ENCODE data around the gene HOXD4. TPM values are rescaled to one million over a fixed set of nuclear protein-coding genes. Genes with fewer than 3 reads are reported as not detected.

Gene HOXD4
- total RNA-seq, 1 donor from 2014 or later = not detected

DNA sequence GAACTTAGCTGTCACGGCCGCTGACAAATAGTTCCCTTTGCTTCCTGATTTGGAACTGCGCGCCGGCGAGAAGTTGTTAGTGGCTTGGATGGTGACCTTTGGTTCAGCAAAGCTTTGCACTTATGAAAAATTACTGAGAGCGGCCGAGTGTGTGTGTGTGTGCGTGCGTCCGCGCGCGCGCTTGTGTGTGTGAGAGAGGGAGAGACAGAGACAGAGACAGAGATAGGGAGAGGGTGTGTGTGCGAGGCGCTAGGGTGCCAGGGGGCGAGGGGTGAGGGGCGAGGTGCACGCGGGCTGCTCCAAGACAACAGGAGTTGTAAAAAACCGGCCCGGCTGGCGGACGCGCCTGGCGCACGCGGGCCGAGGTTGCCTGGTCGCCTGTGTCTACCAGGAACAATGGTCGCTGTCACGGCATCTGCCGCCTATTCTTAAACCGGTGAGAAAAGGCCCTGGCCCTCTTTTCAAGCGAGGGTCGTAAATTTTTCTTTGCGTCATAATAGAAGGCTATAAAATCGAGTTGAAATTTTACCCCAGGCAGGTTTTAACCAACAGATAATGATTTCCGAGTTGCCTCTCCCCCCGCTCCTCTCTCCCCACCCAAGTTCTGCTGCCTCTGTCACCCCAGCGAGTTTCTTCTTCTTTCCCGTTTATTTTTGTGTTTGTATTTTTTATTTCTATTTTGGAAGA is 6.3 kb downstream of the HOXD4 start:
- intact Hi-C loops (cut with micrococcal nuclease) = loop anchor here (2.0 kb wide), 2 partner anchors 25 to 79 kb away; no protein-coding TSS in a partner anchor
- peaks cover 58% of the 10 kb centered on the region for H3K27me3 Mint-ChIP-seq
- H3K4me3 Mint-ChIP-seq = no peak overlapping the region
- no peak for ATAC-seq (ENCODE audit: low read depth)
- peaks cover 3% of the 10 kb centered on the region for H3K4me1 Mint-ChIP-seq
- POLR2A ChIA-PET = no interaction called here
- H3K9me3 Mint-ChIP-seq = no peaks in the 10 kb centered on the region
- CTCF ChIA-PET = no interaction called here
- TF ChIP-seq, protein P1, sequence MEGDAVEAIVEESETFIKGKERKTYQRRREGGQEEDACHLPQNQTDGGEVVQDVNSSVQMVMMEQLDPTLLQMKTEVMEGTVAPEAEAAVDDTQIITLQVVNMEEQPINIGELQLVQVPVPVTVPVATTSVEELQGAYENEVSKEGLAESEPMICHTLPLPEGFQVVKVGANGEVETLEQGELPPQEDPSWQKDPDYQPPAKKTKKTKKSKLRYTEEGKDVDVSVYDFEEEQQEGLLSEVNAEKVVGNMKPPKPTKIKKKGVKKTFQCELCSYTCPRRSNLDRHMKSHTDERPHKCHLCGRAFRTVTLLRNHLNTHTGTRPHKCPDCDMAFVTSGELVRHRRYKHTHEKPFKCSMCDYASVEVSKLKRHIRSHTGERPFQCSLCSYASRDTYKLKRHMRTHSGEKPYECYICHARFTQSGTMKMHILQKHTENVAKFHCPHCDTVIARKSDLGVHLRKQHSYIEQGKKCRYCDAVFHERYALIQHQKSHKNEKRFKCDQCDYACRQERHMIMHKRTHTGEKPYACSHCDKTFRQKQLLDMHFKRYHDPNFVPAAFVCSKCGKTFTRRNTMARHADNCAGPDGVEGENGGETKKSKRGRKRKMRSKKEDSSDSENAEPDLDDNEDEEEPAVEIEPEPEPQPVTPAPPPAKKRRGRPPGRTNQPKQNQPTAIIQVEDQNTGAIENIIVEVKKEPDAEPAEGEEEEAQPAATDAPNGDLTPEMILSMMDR (IDR thresholded peaks at IDR 0.05) = no peak
- no peaks in the 10 kb centered on the region for H3K36me3 Mint-ChIP-seq (ENCODE audit: low read depth)
- no peak for DNase-seq
- H3K27ac Mint-ChIP-seq = no peak overlapping the region

DNA sequence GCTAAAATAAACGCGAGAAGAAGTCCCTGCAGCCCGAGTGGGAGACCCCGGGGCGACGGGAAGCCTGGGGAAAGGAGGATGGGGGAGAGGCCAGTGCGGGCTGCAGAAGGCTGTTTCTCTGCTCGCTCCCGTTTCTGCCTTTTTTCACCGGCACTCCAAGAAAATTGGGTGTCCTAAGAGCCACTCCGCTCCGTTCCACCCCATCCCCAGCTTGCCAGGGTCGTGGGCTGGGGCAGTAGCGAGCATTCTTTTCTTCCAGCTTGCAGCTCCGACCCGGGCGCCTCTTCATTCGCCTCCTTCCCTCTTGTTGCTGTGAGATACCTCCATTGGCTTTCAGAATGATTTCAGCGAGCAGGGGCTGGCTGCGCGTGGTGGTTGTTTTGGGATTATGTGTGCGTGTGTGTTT is 6.8 kb downstream of the HOXD4 start:
- Mint-ChIP-seq H3K9me3 (no peaks in the 10 kb centered on the region), H3K4me3 (no peak overlapping the region), H3K27me3 (peaks cover 58% of the 10 kb centered on the region), H3K36me3 (ENCODE audit: low read depth) (no peaks in the 10 kb centered on the region), H3K27ac (no peak overlapping the region), H3K4me1 (peaks cover 3% of the 10 kb centered on the region)
- TF ChIP-seq, protein P1 (IDR thresholded peaks at IDR 0.05) = no peak
- CTCF ChIA-PET = no interaction called here
- POLR2A ChIA-PET = no interaction called here
- DNase-seq = no peak
- intact Hi-C loops (cut with micrococcal nuclease) = loop anchor here (2.0 kb wide), 1 partner anchor 79 kb away; no protein-coding TSS in a partner anchor
- no peak for ATAC-seq (ENCODE audit: low read depth)

DNA sequence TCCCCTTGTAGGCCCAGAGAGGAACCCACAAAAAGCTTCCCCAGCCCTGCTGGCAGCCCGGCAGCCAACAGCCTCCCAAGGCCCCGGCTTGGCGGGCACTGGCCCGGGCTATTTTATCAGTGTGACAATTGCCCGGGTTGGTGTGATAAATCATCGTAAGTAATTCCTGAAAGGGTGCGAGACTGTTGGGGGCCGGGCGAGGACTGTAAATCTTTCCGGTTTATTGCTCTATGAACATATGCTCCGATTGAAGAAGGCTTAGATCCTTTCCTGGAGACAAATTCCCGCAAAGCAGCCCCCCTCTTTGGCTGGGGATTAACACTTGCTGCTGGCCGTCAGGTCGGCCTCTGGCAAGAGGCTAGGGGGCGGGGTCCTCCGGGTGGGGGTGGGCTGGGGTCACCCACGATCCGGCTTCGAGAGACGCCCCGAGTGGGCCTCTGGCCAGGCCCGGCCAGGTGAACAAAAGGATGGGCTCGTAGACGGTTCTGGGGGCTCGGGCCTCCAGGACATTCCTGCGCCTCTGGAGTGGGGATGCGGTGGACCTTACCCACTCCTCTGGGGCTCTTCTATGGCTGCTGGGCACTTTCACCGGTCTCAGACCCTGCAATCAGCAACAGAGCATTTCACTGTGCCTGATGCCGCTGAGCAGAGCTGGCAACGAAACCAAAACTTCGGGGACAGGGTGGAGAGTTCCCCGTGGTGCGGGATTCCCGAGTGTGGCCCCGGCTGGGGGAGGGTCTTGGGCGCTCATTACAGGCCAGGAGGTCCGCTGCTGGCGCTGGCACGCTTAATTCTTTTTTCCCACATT is 7.7 kb downstream of the HOXD4 start:
- TF ChIP-seq, protein P1 (IDR thresholded peaks at IDR 0.05) = no peak

DNA sequence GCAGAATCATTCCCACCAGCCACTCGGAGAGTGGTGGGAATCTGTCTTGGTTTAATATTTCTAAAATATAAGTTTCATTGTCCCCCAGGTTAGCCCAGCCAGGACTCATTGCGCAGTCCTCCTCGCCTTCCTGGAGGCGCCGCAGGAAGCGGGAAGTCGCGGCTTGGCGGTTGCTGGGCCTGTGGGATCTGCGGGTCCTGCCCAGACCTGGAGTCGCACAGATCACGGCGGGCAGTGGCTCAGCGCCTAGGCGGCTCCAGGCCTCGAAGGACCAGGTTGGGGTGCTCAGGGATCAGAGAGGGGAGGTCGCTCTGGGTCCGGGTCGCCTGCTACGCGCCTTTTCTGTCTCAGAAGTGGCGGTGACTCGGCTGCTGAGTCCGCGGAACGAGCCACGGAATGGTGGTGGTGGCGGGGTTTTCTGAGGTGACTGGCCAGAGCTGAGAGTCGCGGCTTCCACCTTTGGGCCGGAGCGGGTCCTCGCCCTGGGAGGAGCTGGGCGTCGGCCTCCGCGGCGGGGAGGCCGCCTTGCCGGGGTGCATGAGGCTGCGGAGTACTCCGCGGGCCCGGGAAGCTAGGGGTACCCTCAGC is 8.4 kb downstream of the HOXD4 start:
- DNase-seq = no peak
- Mint-ChIP-seq H3K4me1 (peaks cover 3% of the 10 kb centered on the region), H3K36me3 (ENCODE audit: low read depth) (no peaks in the 10 kb centered on the region), H3K9me3 (peaks cover 5% of the 10 kb centered on the region), H3K4me3 (no peak overlapping the region), H3K27ac (no peak overlapping the region), H3K27me3 (peaks cover 65% of the 10 kb centered on the region)
- intact Hi-C loops (cut with micrococcal nuclease) = loop anchor here (2.0 to 10.0 kb wide), 2 partner anchors 81 to 1825 kb away; partner anchors contain the start of gene SP9
- ChIA-PET POLR2A (no interaction called here), CTCF (no interaction called here)
- no peak for ATAC-seq (ENCODE audit: low read depth)
- TF ChIP-seq, protein P1 (IDR thresholded peaks at IDR 0.05) = no peak

More for the DNA sequence above, 7.7 kb downstream of the HOXD4 start:
- H3K27me3 Mint-ChIP-seq = peaks cover 66% of the 10 kb centered on the region
- no peak overlapping the region for H3K4me3 Mint-ChIP-seq
- POLR2A ChIA-PET = no interaction called here
- intact Hi-C loops (cut with micrococcal nuclease) = loop anchor here (2.0 kb wide), 1 partner anchor 80 kb away; no protein-coding TSS in a partner anchor
- H3K9me3 Mint-ChIP-seq = peaks cover 3% of the 10 kb centered on the region
- CTCF ChIA-PET = no interaction called here
- no peak overlapping the region for H3K27ac Mint-ChIP-seq
- DNase-seq = no peak
- peaks cover 3% of the 10 kb centered on the region for H3K4me1 Mint-ChIP-seq
- no peaks in the 10 kb centered on the region for H3K36me3 Mint-ChIP-seq (ENCODE audit: low read depth)
- ATAC-seq (ENCODE audit: low read depth) = no peak
